Prostate gland (tissue), 2 donors: ENCODE results near the gene SAP30L. TPM values are rescaled to one million over a fixed set of nuclear protein-coding genes. Genes with fewer than 3 reads are reported as not detected.

Experiments used
- DNase-seq: peaks from one replicate; pipeline ENCODE4 v3.0.0-alpha.2; 2019; ENCODE audit warnings: low spot score
- H3K27ac ChIP-seq, 2 donors: fragments of 200-600 bp; sonication (generic); 2 replicates each; pipeline ENCODE4 v1.5.1; 2017 to 2019
- H3K27me3 ChIP-seq: fragments of 200-600 bp; sonication (generic); replicated peaks from 2 replicates; pipeline ENCODE4 v1.5.1; 2019; ENCODE audit not compliant: insufficient read depth
- H3K36me3 ChIP-seq, 2 donors: fragments of 200-600 bp; sonication (generic); 1 replicate in 1 of 2; 2 replicates in 1 of 2; pipeline versions ENCODE4 v1.5.1 to v1.8.1; 2017 to 2019
- H3K4me1 ChIP-seq: fragments of 200-600 bp; sonication (generic); replicated peaks from 2 replicates; pipeline ENCODE4 v1.5.1; 2019
- H3K4me3 ChIP-seq, 2 donors: fragments of 200-600 bp; sonication (generic); 2 replicates each; pipeline ENCODE4 v1.5.1; 2017 to 2019
- H3K9me3 ChIP-seq: fragments of 200-600 bp; sonication (generic); 2 replicates; pipeline ENCODE4 v1.5.1; 2017
- POLR2A ChIP-seq: fragments of 450-650 bp; IDR thresholded peaks from one replicate; pipeline ENCODE4 v1.6.1; 2016; ENCODE audit warnings: antibody characterized with exemption, mild to moderate bottlenecking
- POLR2AphosphoS5 ChIP-seq: sonication (generic); formaldehyde crosslinking; IDR thresholded peaks from one replicate; pipeline ENCODE4 v1.6.1; 2017; ENCODE audit warnings: antibody characterized with exemption
- WGBS: methylation state at CpG from one replicate; pipeline ENCODE4 v1.1.5; 2018; 5-methylcytosine and 5-hydroxymethylcytosine counted together
- intact Hi-C: fragments of 100-400 bp; cut with DNase I; formaldehyde crosslinking; loops from one replicate; pipeline ENCODE4 v1.14.2; 2022
- total RNA-seq, 2 donors: library from RNA; depleted of rRNA; stranded (reverse); fragments of >200 nt; gene quantifications; one replicate each; pipeline ENCODE4 v1.1.0, GENCODE V29; 2016
- TF ChIP-seq, protein P1 (sequence below), 4 experiments: fragments of 200-600 bp in 2 of 4; fragments of 450-650 bp in 2 of 4; sonication (generic) in 2 of 4; IDR thresholded peaks; 1 replicate in 3 of 4; 2 replicates in 1 of 4; pipeline ENCODE4 v1.5.1; 2016 to 2019; ENCODE audit warnings: antibody characterized with exemption in 4 of 4, mild to moderate bottlenecking in 2 of 4, moderate library complexity in 2 of 4

The SAP30L gene
- total RNA-seq, 2 donors from 2014 or later = 33.8 to 35.9 TPM

DNA sequence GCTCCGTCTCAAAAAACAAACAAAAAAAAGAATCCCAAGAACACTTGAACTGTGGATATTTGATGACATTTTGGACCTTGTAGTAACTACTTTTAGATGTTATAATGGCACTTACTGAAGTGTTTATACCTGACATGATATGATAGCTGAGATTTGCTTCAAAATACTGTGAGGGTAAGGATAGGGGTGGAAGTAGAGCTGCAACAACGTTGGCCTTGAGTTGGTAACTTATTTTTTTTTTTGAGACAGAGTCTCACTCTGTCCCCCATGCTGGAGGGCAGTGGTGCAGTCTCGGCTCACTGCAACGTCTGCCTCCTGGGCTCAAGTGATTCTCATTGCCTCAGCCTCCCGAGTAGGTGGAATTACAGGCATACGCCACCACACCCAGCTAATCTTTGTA lies 30.7 kb upstream of the SAP30L start:
- 90% methylated on average over 6 of the region's 6 CpGs for WGBS
- TF ChIP-seq POLR2A = no peak
- no peak for TF ChIP-seq POLR2AphosphoS5
- TF ChIP-seq, protein P1, sequence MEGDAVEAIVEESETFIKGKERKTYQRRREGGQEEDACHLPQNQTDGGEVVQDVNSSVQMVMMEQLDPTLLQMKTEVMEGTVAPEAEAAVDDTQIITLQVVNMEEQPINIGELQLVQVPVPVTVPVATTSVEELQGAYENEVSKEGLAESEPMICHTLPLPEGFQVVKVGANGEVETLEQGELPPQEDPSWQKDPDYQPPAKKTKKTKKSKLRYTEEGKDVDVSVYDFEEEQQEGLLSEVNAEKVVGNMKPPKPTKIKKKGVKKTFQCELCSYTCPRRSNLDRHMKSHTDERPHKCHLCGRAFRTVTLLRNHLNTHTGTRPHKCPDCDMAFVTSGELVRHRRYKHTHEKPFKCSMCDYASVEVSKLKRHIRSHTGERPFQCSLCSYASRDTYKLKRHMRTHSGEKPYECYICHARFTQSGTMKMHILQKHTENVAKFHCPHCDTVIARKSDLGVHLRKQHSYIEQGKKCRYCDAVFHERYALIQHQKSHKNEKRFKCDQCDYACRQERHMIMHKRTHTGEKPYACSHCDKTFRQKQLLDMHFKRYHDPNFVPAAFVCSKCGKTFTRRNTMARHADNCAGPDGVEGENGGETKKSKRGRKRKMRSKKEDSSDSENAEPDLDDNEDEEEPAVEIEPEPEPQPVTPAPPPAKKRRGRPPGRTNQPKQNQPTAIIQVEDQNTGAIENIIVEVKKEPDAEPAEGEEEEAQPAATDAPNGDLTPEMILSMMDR (IDR thresholded peaks at IDR 0.05) = no peak
- Histone ChIP-seq H3K27ac (no peak overlapping the region), H3K27me3 (no peaks in the 10 kb centered on the region), H3K9me3 (no peaks in the 10 kb centered on the region), H3K36me3 (no peaks in the 10 kb centered on the region), H3K4me3 (no peak overlapping the region), H3K4me1 (no peaks in the 10 kb centered on the region)
- DNase-seq = no peak
- intact Hi-C loops = no loop called here

DNA sequence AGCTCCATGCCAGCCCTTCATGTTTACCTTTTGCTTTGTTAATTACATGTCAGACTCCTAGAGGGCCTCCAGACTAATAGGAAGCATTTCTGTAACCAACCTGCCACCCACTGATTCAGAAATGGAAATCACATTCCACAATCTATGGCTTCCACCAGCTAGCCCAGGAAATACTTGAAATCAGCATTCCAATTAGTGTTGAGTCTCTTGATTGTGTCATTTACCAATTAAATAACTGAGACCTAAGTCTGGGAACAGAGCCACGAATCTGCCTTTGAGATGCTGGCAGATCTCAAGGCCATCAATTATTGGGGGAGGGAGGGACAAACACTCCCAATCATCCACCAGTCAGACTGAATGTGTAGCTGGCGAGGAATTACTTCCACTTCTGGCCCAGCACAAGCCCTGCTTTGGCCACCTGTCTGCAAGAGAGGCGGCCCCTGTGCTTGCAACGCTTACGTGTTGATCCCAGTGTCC lies 27.4 kb upstream of the SAP30L start:
- H3K27me3 ChIP-seq = no peaks in the 10 kb centered on the region
- no peaks in the 10 kb centered on the region for H3K9me3 ChIP-seq
- TF ChIP-seq POLR2A = no peak
- TF ChIP-seq, protein P1 (IDR thresholded peaks at IDR 0.05) = no peak
- TF ChIP-seq POLR2AphosphoS5 = no peak
- DNase-seq = no peak
- intact Hi-C loops = no loop called here
- no peaks in the 10 kb centered on the region for H3K4me1 ChIP-seq
- H3K36me3 ChIP-seq = no peaks in the 10 kb centered on the region
- H3K4me3 ChIP-seq = no peak overlapping the region
- no peak overlapping the region for H3K27ac ChIP-seq
- WGBS = 94% methylated on average over 5 of the region's 5 CpGs

DNA sequence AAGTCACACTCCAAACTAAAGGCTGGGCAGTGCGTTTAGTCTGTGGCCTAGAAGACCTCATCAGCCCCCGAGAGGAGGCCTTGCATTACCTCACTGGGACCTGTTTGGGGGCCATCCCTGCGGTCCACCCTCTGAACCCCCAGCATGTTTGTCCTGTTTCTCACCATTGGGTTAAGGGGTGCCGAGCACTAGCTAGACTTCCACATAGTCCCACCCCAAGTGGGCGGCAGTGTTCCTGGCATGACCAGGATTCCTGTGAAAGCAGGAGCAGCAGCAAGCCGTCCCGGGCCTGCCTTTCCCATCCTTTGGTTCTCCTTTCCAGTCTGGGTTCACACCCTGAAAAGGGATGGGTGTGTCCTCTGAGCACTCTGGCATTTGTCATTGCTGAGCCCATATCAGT lies 26.6 kb upstream of the SAP30L start:
- no peak for DNase-seq

DNA sequence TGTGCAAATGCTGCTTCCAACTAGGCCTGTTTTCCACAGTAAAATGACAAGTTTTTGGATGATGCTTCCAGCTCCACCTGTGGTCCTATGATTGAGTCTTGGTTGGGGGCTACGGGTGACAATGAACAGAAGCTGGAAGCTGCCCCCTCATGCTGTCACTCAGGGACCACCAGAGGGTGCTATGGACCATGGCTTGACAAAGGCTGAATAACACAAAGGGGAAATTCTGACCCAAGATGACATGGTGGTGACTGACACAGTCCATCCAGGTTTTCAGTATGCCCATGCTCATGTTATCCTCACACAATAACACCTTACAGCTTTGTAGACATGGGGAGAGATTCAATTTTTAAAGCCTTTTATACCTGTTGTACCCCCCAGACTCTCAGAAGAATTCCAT lies 23.9 kb upstream of the SAP30L start:
- 55% methylated on average over 1 of the region's 1 CpG for WGBS
- Histone ChIP-seq H3K27ac (no peak overlapping the region), H3K9me3 (no peaks in the 10 kb centered on the region), H3K4me3 (no peak overlapping the region), H3K4me1 (no peaks in the 10 kb centered on the region), H3K27me3 (no peaks in the 10 kb centered on the region), H3K36me3 (no peaks in the 10 kb centered on the region)
- TF ChIP-seq POLR2AphosphoS5 = no peak
- TF ChIP-seq, protein P1 (IDR thresholded peaks at IDR 0.05) = no peak
- TF ChIP-seq POLR2A = no peak
- intact Hi-C loops = no loop called here
- no peak for DNase-seq

More for the DNA sequence above, 26.6 kb upstream of the SAP30L start:
- no peaks in the 10 kb centered on the region for H3K36me3 ChIP-seq
- H3K4me3 ChIP-seq = no peak overlapping the region
- intact Hi-C loops = no loop called here
- 87% methylated on average over 7 of the region's 7 CpGs for WGBS
- no peaks in the 10 kb centered on the region for H3K27me3 ChIP-seq
- H3K9me3 ChIP-seq = no peaks in the 10 kb centered on the region
- no peaks in the 10 kb centered on the region for H3K4me1 ChIP-seq
- H3K27ac ChIP-seq = no peak overlapping the region
- TF ChIP-seq, protein P1 (IDR thresholded peaks at IDR 0.05) = no peak
- TF ChIP-seq POLR2A (no peak), POLR2AphosphoS5 (no peak)

DNA sequence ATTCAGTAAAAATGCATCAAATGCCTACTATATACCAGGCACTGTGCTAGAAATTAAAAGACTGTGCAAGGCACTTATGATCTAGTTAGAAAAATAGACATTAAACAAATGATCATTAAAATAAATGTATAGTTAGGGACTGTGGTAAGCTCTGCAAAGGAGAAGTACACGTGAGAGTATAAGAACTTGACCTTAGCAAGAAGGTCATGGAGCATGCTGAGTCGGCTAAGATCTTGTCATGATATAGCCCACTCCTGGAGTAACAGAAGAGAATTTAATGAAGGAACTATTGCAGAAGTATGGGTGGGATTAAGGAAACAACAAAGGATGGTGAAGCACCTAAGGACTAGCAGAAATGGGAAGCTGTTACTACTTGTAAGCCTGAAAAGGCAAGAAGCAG lies 23.5 kb upstream of the SAP30L start:
- H3K9me3 ChIP-seq = no peaks in the 10 kb centered on the region
- 90% methylated on average over 2 of the region's 2 CpGs for WGBS

More for the DNA sequence above, 23.5 kb upstream of the SAP30L start:
- Histone ChIP-seq H3K4me1 (no peaks in the 10 kb centered on the region), H3K27me3 (no peaks in the 10 kb centered on the region), H3K36me3 (no peaks in the 10 kb centered on the region), H3K27ac (no peak overlapping the region), H3K4me3 (no peak overlapping the region)
- TF ChIP-seq POLR2A = no peak
- TF ChIP-seq, protein P1 (IDR thresholded peaks at IDR 0.05) = no peak
- TF ChIP-seq POLR2AphosphoS5 = no peak
- intact Hi-C loops = no loop called here
- DNase-seq = no peak
